Testis (tissue), 3 donors: ENCODE data around the gene CDC25A. TPM values are rescaled to one million over a fixed set of nuclear protein-coding genes. Genes with fewer than 3 reads are reported as not detected.

ENCODE experiments used
- DNase-seq: peaks from one replicate; pipeline ENCODE4 v3.0.0-alpha.2; 2019
- H3K27ac ChIP-seq, 2 donors: fragments of 200-600 bp; sonication (generic); one replicate each; pipeline ENCODE4 v1.5.1; 2019
- H3K27me3 ChIP-seq: fragments of 200-600 bp; sonication (generic); one replicate; pipeline ENCODE4 v1.5.1; 2019
- H3K36me3 ChIP-seq: fragments of 200-600 bp; sonication (generic); one replicate; pipeline ENCODE4 v1.5.1; 2017; ENCODE audit warnings: low read depth; ENCODE audit errors: missing control alignments
- H3K4me1 ChIP-seq: fragments of 200-600 bp; sonication (generic); one replicate; pipeline ENCODE4 v1.5.1; 2019
- H3K4me3 ChIP-seq, 2 donors: fragments of 200-600 bp; sonication (generic); one replicate each; pipeline ENCODE4 v1.5.1; 2017 to 2019
- H3K9me3 ChIP-seq: fragments of 200-600 bp; sonication (generic); one replicate; pipeline ENCODE4 v1.5.1; 2017
- POLR2A ChIP-seq: fragments of 450-650 bp; IDR thresholded peaks from one replicate; pipeline ENCODE4 v1.6.1; 2017; ENCODE audit warnings: antibody characterized with exemption, mild to moderate bottlenecking, moderate library complexity
- WGBS, 2 donors: methylation state at CpG; one replicate each; pipeline ENCODE4 v1.1.5; 2018; 5-methylcytosine and 5-hydroxymethylcytosine counted together
- intact Hi-C: fragments of 100-400 bp; cut with DNase I; formaldehyde crosslinking; loops from one replicate; pipeline ENCODE4 v1.15.1; 2023; ENCODE audit warnings: low total_unique reads
- polyA plus RNA-seq: library from polyadenylated mRNA; stranded (reverse); fragments of 350-450 nt; fragmentation: Illumina TruSeq; extraction: RNeasy Lipid Tissue Mini Kit (QIAGEN cat#74804); gene quantifications from one replicate; pipeline ENCODE4 v1.2.3, GENCODE V29; 2014; ENCODE audit warnings: low read depth, low replicate concordance; ENCODE audit not compliant: insufficient read depth
- total RNA-seq, 2 donors: library from RNA; depleted of rRNA; stranded (reverse); fragments of >200 nt; gene quantifications; one replicate each; pipeline ENCODE4 v1.2.3, GENCODE V29; 2016
- TF ChIP-seq, protein P1 (sequence below), 3 experiments: fragments of 450-650 bp in 2 of 3; fragments of 200-600 bp in 1 of 3; sonication (generic) in 1 of 3; IDR thresholded peaks; one replicate each; pipeline ENCODE4 v1.5.1; 2016 to 2019; ENCODE audit warnings: antibody characterized with exemption in 3 of 3, mild to moderate bottlenecking in 2 of 3, moderate library complexity in 1 of 3

Gene CDC25A
- total and polyA plus RNA-seq, 3 donors from 2014 or later: 29.3 to 51.6 (median 46.3) TPM

DNA sequence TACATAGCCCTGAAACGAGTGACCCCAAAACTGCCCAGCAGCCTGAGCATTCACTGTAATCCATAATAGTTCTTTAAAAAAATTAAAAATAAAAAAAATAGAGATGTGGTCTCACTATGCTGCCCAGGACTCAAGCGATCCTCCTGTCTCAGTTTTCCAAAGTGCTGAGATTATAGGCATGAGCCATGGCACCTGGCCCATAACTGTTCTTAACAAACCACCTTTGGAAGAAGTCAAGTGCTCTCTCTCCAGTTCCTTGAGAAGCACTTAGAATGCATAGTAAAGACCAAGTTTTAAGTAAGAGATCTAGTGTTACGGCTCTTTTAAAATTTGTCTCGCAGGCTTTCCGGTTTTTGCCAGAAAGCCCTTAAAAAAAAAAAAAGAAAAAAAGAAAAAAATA, 8.2 kb downstream of the CDC25A start:
- TF ChIP-seq POLR2A: no peak
- TF ChIP-seq, protein P1, sequence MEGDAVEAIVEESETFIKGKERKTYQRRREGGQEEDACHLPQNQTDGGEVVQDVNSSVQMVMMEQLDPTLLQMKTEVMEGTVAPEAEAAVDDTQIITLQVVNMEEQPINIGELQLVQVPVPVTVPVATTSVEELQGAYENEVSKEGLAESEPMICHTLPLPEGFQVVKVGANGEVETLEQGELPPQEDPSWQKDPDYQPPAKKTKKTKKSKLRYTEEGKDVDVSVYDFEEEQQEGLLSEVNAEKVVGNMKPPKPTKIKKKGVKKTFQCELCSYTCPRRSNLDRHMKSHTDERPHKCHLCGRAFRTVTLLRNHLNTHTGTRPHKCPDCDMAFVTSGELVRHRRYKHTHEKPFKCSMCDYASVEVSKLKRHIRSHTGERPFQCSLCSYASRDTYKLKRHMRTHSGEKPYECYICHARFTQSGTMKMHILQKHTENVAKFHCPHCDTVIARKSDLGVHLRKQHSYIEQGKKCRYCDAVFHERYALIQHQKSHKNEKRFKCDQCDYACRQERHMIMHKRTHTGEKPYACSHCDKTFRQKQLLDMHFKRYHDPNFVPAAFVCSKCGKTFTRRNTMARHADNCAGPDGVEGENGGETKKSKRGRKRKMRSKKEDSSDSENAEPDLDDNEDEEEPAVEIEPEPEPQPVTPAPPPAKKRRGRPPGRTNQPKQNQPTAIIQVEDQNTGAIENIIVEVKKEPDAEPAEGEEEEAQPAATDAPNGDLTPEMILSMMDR (IDR thresholded peaks at IDR 0.05): no peak
- no peak for DNase-seq
- no peaks in the 10 kb centered on the region for H3K4me1 ChIP-seq
- H3K27me3 ChIP-seq: no peaks in the 10 kb centered on the region
- intact Hi-C loops: no loop called here
- no peak overlapping the region for H3K4me3 ChIP-seq
- 95 to 96% methylated on average over 5 of the region's 5 CpGs for WGBS, 2 donors
- no peaks in the 10 kb centered on the region for H3K36me3 ChIP-seq
- no peaks in the 10 kb centered on the region for H3K9me3 ChIP-seq
- H3K27ac ChIP-seq: no peak overlapping the region

GRCh38 chr3:48178072-48178471, 10.1 kb downstream of the CDC25A start:
- TF ChIP-seq, protein P1 (IDR thresholded peaks at IDR 0.05): no peak
- no peak for TF ChIP-seq POLR2A
- WGBS, 2 donors: 87% methylated on average over 2 of the region's 2 CpGs
- DNase-seq: no peak

GRCh38 chr3:48157950-48158376, 30.3 kb downstream of the CDC25A start:
- WGBS, 2 donors: 68 to 78% methylated on average over 5 of the region's 5 CpGs

More at GRCh38 chr3:48178072-48178471, 10.1 kb downstream of the CDC25A start:
- no peaks in the 10 kb centered on the region for H3K27me3 ChIP-seq
- H3K4me3 ChIP-seq: no peak overlapping the region
- no peaks in the 10 kb centered on the region for H3K36me3 ChIP-seq
- no peak overlapping the region for H3K27ac ChIP-seq
- no peaks in the 10 kb centered on the region for H3K9me3 ChIP-seq
- H3K4me1 ChIP-seq: no peaks in the 10 kb centered on the region
- intact Hi-C loops: no loop called here

DNA sequence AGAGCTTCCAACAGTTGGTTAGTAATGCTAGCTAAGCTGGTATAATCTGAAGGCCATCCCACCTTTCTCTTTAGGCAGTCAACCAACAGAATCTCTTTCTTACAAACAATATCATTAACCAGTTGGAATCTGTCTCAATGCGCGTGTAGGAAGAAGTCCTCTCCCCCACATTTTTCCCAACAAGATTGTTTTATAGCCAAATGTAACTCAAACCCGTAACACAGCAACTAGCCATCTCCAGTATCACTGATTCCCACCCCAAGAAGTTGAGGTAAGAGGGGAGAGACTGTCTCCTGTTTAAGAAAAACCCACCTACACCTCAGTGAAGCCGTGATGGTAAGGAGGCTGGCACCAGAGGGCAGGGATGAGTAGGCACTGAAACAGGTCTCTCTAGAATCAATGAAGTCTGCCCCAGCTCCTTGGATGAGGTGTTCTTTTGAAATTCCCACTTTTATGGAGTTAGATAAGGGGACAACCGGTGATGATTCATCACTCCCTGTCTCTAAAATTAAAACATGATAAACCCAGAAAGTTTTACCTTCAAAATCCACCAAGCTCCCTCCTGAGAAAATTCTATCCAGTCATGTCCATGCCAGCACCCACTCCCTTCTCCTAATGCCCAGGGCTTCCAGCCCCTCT, 30.9 kb downstream of the CDC25A start:
- no peak overlapping the region for H3K4me3 ChIP-seq
- no peak for TF ChIP-seq POLR2A
- TF ChIP-seq, protein P1 (IDR thresholded peaks at IDR 0.05): no peak
- H3K36me3 ChIP-seq: no peaks in the 10 kb centered on the region
- H3K9me3 ChIP-seq: no peaks in the 10 kb centered on the region
- no peak overlapping the region for H3K27ac ChIP-seq
- no peak for DNase-seq
- no peaks in the 10 kb centered on the region for H3K4me1 ChIP-seq
- intact Hi-C loops: loop anchor here (10.0 kb wide), 2 partner anchors 303 to 333 kb away; no protein-coding TSS in a partner anchor
- H3K27me3 ChIP-seq: no peaks in the 10 kb centered on the region
- 71 to 80% methylated on average over 5 of the region's 5 CpGs for WGBS, 2 donors

More at GRCh38 chr3:48157950-48158376, 30.3 kb downstream of the CDC25A start:
- H3K27ac ChIP-seq: no peak overlapping the region
- H3K4me1 ChIP-seq: no peaks in the 10 kb centered on the region
- TF ChIP-seq POLR2A: no peak
- TF ChIP-seq, protein P1 (IDR thresholded peaks at IDR 0.05): peak; percentile 34 to 66 (median 44)
- no peaks in the 10 kb centered on the region for H3K36me3 ChIP-seq
- no peaks in the 10 kb centered on the region for H3K9me3 ChIP-seq
- H3K27me3 ChIP-seq: no peaks in the 10 kb centered on the region
- intact Hi-C loops: loop anchor here (10.0 kb wide), 2 partner anchors 303 to 333 kb away; no protein-coding TSS in a partner anchor
- peak; percentile 78 for DNase-seq
- no peak overlapping the region for H3K4me3 ChIP-seq

DNA sequence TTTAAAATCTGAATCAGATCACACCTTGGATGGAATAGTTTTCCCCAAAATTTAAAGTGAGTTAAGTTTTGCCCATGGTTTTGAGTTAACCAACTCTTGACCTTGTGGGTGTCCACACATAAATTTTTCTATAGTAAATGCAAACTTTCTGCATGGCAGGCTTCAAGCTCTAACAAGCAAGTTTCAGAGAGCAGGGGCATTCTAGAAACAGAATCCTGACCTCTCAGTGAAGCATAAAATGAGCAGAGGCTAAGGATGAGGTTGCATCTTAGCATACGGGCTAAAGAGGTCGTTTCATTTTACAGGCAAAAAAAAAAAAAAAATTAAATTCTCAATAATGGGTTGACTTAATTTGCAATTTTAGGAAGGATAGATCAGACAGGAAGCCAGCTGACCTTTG, 32.1 kb downstream of the CDC25A start:
- H3K27ac ChIP-seq: no peak overlapping the region
- no peaks in the 10 kb centered on the region for H3K36me3 ChIP-seq
- no peak overlapping the region for H3K4me3 ChIP-seq
- H3K27me3 ChIP-seq: no peaks in the 10 kb centered on the region
- no peak for DNase-seq
- H3K9me3 ChIP-seq: no peaks in the 10 kb centered on the region
- intact Hi-C loops: loop anchor here (10.0 kb wide), 2 partner anchors 301 to 331 kb away; no protein-coding TSS in a partner anchor
- H3K4me1 ChIP-seq: peaks cover 9% of the 10 kb centered on the region
- TF ChIP-seq, protein P1 (IDR thresholded peaks at IDR 0.05): no peak
- TF ChIP-seq POLR2A: no peak
- WGBS, 2 donors: 69 to 82% methylated on average over 2 of the region's 2 CpGs
